Adipocyte (in vitro differentiated cells): ENCODE measurements around the gene NRXN3.

ENCODE experiments used
- DNase-seq: peaks from one replicate; pipeline ENCODE4 v3.0.0-alpha.2; 2015; ENCODE audit warnings: low read depth
- H3K27me3 ChIP-seq: replicated peaks from 2 replicates; pipeline ENCODE4 v1.7.0; 2013; ENCODE audit warnings: mild to moderate bottlenecking, low read length, moderate library complexity; ENCODE audit not compliant: control insufficient read depth, insufficient read depth
- H3K36me3 ChIP-seq: 2 replicates; pipeline ENCODE4 v1.7.0; 2013; ENCODE audit warnings: low read length, mild to moderate bottlenecking, moderate library complexity; ENCODE audit not compliant: control insufficient read depth, insufficient read depth, severe bottlenecking
- H3K4me1 ChIP-seq: 2 replicates; pipeline ENCODE4 v1.7.0; 2013; ENCODE audit warnings: mild to moderate bottlenecking, low read length, moderate library complexity; ENCODE audit not compliant: control insufficient read depth, insufficient read depth
- H3K4me3 ChIP-seq: 2 replicates; pipeline ENCODE4 v1.7.0; 2013; ENCODE audit warnings: mild to moderate bottlenecking, low read length, moderate library complexity
- H3K9ac ChIP-seq: 2 replicates; pipeline ENCODE4 v1.7.0; 2013; ENCODE audit warnings: mild to moderate bottlenecking, low read length, moderate library complexity
- H3K9me3 ChIP-seq: 2 replicates; pipeline ENCODE4 v1.7.0; 2013; ENCODE audit warnings: mild to moderate bottlenecking, low read length, moderate library complexity; ENCODE audit not compliant: control insufficient read depth

The NRXN3 gene

DNA sequence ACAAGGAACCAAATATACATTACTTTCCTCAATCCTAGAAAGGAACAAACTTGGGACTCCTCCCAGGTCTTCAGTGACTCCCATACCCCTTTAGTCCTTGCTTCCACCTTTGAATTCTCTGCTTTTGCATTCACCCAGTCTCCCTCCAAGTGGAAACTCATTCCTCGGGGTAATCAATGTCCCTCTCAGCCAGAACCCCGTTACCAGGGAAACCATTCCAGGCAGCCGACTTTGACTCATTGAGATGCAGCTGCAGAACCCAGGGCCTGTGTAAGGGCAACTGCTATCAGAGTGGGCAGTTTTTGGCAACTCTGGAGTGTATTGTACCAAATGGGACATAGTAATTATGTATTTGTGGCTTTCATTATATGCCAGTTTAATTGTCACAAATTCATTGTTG, 186.2 kb downstream of the NRXN3 start:
- H3K27me3 ChIP-seq, result no peaks in the 10 kb centered on the region
- DNase-seq, result no peak
- no peaks in the 10 kb centered on the region for H3K36me3 ChIP-seq
- H3K4me1 ChIP-seq, result no peaks in the 10 kb centered on the region
- no peaks in the 10 kb centered on the region for H3K9me3 ChIP-seq
- H3K4me3 ChIP-seq, result no peak overlapping the region
- no peak overlapping the region for H3K9ac ChIP-seq

DNA sequence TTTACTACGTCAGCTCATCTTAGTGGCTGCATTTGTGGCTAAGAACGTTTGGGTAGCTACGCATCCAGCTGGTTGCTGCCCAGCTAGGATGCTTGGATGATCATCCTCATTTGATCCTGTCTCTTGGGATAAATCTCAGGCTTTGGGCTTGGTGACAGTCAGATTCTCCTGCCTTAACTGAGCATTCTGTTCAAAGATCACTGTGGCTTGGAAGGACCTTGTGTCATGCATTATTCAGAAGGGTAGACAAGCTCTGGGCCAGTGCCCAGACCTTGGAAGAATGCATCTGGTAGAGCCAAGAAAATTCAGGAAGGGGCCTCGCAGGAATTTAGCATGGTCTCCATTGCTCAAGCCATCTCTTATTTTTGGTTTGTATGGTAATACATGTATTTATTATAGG, 188.4 kb downstream of the NRXN3 start:
- DNase-seq, result no peak
- Histone ChIP-seq H3K36me3 (no peaks in the 10 kb centered on the region), H3K4me1 (no peaks in the 10 kb centered on the region), H3K4me3 (no peak overlapping the region), H3K27me3 (no peaks in the 10 kb centered on the region), H3K9ac (no peak overlapping the region), H3K9me3 (no peaks in the 10 kb centered on the region)

DNA sequence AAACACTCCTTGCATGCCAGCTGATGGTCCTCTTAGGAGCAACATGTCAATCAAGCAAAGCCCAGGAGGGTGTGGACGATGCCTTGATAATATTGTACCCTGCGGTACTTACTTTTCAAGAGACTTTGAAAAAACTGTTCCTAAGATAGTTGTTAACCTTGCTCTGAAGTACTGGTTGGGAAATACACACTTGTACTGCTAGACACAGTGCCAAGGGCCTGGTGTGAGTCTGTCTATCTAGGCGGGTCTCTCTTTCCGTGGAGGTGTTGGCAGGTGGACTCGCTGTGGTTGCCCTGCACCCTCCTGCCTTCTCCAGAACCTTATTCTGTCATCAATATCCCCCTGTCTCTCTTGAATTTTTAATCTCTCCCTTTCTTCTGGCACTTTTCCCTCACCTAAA, 189.4 kb downstream of the NRXN3 start:
- no peak overlapping the region for H3K4me3 ChIP-seq
- no peaks in the 10 kb centered on the region for H3K27me3 ChIP-seq

DNA sequence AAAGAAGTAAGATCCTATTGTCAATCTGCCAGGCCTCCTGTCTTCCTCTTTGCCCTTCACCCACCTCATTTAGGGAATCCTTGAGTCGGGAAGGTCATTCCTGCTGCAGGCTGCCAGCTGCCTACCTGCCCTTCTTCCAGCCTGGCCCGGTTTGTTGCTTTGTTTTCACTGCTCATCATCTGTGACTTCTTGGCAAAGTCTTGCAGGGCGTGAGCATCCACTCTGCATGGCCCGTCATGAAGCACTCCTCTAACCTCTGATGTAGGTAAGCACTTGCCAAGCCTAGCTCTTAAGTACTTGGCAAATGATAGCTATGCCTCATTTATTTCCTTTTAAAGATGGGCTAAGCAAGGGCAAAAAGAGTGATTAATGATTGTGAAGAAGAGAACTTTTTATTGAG, 192.8 kb downstream of the NRXN3 start:
- Histone ChIP-seq H3K36me3 (no peaks in the 10 kb centered on the region), H3K4me1 (no peaks in the 10 kb centered on the region), H3K27me3 (no peaks in the 10 kb centered on the region), H3K9me3 (no peaks in the 10 kb centered on the region), H3K9ac (no peak overlapping the region), H3K4me3 (no peak overlapping the region)
- no peak for DNase-seq

More for the DNA sequence above, 189.4 kb downstream of the NRXN3 start:
- no peak for DNase-seq
- Histone ChIP-seq H3K9ac (no peak overlapping the region), H3K9me3 (no peaks in the 10 kb centered on the region), H3K36me3 (no peaks in the 10 kb centered on the region), H3K4me1 (no peaks in the 10 kb centered on the region)

DNA sequence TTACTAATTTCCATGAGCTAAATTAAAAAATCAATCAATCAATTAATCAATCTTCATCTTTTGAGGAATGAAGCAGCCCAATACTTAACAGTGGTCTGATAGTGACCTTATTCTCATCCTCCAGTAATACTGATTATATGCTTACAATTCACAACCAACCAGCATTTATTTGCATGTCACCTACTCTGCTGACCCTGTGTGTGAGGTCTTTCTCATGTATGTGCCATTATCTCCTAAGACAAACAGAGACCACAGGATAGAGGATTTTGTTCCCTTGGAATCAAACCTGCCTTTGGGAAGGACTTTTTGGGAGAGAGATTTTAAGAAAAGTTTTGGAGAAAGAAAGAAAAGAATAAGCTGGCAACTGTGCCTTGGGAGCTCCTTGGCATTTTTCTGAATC, 197.2 kb downstream of the NRXN3 start:
- Histone ChIP-seq H3K27me3 (no peaks in the 10 kb centered on the region), H3K9ac (no peak overlapping the region), H3K4me3 (no peak overlapping the region), H3K9me3 (peaks cover 3% of the 10 kb centered on the region), H3K4me1 (no peaks in the 10 kb centered on the region), H3K36me3 (no peaks in the 10 kb centered on the region)
- no peak for DNase-seq

DNA sequence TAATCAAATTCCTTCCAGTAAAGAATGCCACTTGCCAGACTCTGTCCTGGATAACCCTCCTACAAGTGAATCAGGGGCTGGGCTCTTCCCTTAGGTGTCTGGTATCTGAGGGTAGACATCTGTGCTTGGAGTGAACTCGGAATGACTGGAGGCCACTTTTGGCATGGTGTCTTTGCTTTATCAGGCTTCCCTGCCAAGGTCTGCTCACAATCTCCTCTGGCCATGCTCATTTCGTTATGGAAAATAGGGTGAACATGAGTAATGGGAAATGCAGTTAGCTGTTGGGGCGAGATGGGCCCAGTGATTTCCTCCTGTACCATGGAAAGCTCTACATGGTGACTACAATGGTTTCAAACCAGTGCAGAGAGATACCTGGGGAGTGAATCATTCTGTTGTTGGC, 212.9 kb downstream of the NRXN3 start:
- Histone ChIP-seq H3K4me3 (no peak overlapping the region), H3K9ac (no peak overlapping the region), H3K36me3 (no peaks in the 10 kb centered on the region), H3K4me1 (no peaks in the 10 kb centered on the region), H3K9me3 (peaks cover 2% of the 10 kb centered on the region), H3K27me3 (peaks cover 4% of the 10 kb centered on the region)
- no peak for DNase-seq

DNA sequence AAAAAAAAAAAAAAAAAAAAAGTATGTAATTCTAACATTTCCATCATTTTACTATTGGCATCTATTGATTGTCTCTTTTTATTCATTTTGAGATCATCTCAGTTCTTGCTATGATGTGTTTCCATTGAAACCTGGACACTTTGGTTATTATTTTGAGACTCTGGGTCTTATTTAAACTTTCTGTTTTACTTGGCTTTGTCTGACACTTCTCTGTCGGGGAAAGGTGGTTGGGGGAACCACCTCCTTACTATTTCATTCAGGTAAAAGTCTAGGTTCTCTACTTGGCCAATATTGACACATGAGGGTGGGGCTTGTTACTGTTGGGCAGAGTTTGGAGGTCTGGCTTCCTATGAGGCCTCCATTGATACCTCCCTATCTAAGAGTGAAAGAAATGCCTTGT, 228.0 kb downstream of the NRXN3 start:
- Histone ChIP-seq H3K27me3 (no peaks in the 10 kb centered on the region), H3K4me3 (no peak overlapping the region), H3K4me1 (peaks cover 5% of the 10 kb centered on the region), H3K36me3 (no peaks in the 10 kb centered on the region), H3K9ac (no peak overlapping the region), H3K9me3 (no peaks in the 10 kb centered on the region)
- no peak for DNase-seq

DNA sequence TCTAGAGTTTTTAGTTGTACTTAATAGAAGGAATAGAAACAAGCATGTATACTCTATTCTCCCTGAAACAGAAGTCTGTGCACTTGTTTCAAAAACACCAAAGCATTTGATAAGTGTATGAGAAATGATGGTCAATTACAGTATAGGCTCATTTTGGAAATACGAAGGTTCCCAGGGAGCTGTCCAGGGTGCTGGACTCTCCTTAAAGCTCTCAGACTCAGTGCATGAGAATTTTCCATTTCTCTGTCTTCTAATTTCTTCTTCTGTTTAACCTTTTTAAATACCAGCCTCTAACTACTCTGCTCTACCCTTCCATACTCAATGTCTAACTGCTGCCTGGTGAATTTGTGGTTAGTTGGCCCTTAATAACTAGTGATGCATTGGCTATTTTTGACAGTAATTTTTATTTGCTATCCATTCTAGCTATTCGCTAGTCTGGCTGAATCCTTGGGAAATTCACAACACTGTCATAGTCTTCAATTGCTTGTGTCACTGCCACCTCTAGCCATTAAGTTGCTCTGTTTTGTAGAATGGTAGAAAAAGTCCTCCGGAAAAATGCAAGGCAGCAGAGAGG, 229.2 kb downstream of the NRXN3 start:
- Histone ChIP-seq H3K4me1 (peaks cover 10% of the 10 kb centered on the region), H3K9ac (no peak overlapping the region), H3K4me3 (no peak overlapping the region), H3K27me3 (no peaks in the 10 kb centered on the region), H3K36me3 (no peaks in the 10 kb centered on the region), H3K9me3 (no peaks in the 10 kb centered on the region)
- DNase-seq, result peak; percentile 31

DNA sequence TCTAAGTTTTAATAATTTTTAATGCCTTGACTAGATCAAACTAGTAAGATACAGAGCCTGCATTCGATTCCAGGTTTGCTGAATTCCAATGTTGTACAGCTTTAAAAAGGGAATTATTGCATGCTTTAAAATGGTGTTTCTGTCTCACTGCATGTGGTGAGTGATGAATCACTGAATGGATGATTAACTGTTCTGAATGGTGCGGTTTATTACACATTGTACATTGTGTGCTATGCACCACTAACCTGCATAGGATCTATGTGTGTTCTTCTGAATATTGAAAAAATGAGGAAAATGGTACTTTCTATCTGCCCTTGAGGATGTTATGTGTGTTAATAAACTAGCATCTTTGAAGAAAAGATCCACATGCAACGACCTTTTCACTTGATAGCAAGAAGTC, 231.7 kb downstream of the NRXN3 start:
- DNase-seq, result no peak
- Histone ChIP-seq H3K9me3 (no peaks in the 10 kb centered on the region), H3K36me3 (no peaks in the 10 kb centered on the region), H3K27me3 (no peaks in the 10 kb centered on the region), H3K4me3 (no peak overlapping the region), H3K4me1 (peaks cover 10% of the 10 kb centered on the region), H3K9ac (no peak overlapping the region)

DNA sequence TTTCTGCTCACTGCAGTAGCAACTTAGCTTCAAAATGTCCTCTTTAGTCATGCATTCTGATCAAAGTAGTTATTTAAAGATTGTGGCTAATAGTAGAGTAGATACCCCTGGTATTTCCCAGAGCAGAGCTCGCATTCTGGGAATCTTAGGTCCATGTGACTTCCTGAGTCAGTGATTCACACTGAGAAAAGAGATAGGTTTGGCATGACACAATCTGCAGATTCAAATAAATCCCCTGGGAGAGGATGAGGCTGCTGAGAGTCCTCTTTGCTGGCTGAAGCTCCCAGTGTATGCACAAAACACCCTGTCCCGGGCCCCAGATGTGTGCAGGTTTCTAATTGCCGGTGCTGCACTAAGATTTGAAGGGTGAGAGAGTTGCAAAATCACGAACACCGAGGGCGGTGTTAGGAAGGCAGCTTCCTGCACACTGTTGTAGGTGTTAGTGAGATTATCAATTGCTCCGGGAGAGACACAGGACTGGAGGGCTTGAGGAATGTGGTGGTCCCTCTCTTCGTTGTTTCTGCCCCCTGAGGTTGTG, 233.2 kb downstream of the NRXN3 start:
- Histone ChIP-seq H3K4me3 (peak overlapping the region; percentile 4), H3K9ac (no peak overlapping the region), H3K36me3 (no peaks in the 10 kb centered on the region), H3K27me3 (no peaks in the 10 kb centered on the region), H3K9me3 (no peaks in the 10 kb centered on the region), H3K4me1 (peaks cover 10% of the 10 kb centered on the region)
- DNase-seq, result peak; percentile 0

DNA sequence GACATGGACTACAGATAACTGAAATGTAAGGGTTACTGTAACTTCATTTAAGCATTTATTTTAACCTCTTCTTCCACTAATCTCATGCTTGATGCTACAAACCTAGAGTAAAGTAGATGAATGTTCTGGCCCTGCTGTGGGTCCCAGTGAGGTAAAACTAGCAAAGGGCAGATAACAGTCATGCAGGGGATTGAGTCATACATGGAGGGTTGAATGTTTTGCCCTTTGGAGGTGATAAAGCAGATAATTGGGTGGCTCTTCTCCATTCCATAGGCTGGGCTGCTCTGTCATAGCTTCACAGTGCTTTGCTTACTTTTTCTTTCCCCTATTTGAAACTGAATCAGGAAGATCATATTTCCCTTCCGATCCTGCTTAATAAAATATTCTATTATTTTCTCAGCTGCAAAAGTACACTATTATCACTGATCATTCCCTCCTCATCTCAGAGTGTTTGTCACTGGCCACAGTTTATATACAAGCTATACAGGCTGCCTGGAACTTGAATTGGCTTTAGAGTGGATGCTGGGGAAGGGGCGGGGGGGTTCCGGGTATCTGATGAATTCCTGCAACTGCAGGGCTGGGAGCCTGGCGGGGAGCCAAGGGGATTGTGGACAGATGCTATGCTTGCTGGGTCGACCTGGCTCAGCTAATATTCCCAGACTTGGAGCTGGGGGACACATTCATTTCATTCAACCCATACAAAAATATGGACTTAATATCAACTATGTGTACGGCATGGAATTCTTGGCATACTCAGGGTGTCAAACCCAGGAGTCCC, 235.1 kb downstream of the NRXN3 start:
- Histone ChIP-seq H3K4me3 (no peak overlapping the region), H3K27me3 (no peaks in the 10 kb centered on the region), H3K36me3 (no peaks in the 10 kb centered on the region), H3K9me3 (no peaks in the 10 kb centered on the region), H3K9ac (no peak overlapping the region), H3K4me1 (peaks cover 10% of the 10 kb centered on the region)
- DNase-seq, result no peak
